GM19351 (cell line): ENCODE measurements around the gene WDR44.
"Not testable (repeated sequence)": the region's sequence is repeated elsewhere in the genome, so short reads cannot be mapped to it uniquely, and the experiment has no call there.

Experiments used
- ATAC-seq: cut with Tn5 transposase; IDR thresholded peaks from one replicate; pipeline ENCODE4 v1.9.1; 2021; ENCODE audit warnings: mild to moderate bottlenecking, moderate library complexity; ENCODE audit not compliant: unreplicated experiment

WDR44 gene

GRCh38 chrX:118345464-118346257 is at the start of gene WDR44:
Gene WDR44, plus strand, starts transcription at chrX:118346106. Its CDS starts 398 bp downstream, at chrX:118346504.
- peak; percentile 81 for ATAC-seq

GRCh38 chrX:118305827-118306226 is 40.1 kb upstream of the WDR44 start:
- ATAC-seq, result not testable (repeated sequence)

GRCh38 chrX:118315529-118315928 is 30.4 kb upstream of the WDR44 start:
- no peak for ATAC-seq

- no peak for ATAC-seq
Measured at GRCh38 chrX:118324588-118324987, 21.3 kb upstream of the WDR44 start.

- peak; percentile 67 for ATAC-seq
Measured at GRCh38 chrX:118325453-118325852, 20.5 kb upstream of the WDR44 start.

- ATAC-seq, result no peak
Measured at GRCh38 chrX:118329175-118329574, 16.7 kb upstream of the WDR44 start.

GRCh38 chrX:118337687-118338086 is 8.2 kb upstream of the WDR44 start:
- ATAC-seq, result no peak

- ATAC-seq, result no peak
Measured at GRCh38 chrX:118338930-118339329, 7.0 kb upstream of the WDR44 start.

GRCh38 chrX:118345045-118345463 is 852 bp upstream of the WDR44 start:
- ATAC-seq, result peak; percentile 17

GRCh38 chrX:118346258-118347094 is 570 bp downstream of the WDR44 start:
- ATAC-seq, result peak; percentile 19

- no peak for ATAC-seq
Measured at GRCh38 chrX:118347131-118347530, 1.2 kb downstream of the WDR44 start.

GRCh38 chrX:118347736-118348135 is 1.8 kb downstream of the WDR44 start:
- ATAC-seq, result no peak

- ATAC-seq, result no peak
Measured at GRCh38 chrX:118348186-118348810, 2.4 kb downstream of the WDR44 start.

- ATAC-seq, result no peak
Measured at GRCh38 chrX:118349188-118349587, 3.3 kb downstream of the WDR44 start.

- no peak for ATAC-seq
Measured at GRCh38 chrX:118350221-118350620, 4.3 kb downstream of the WDR44 start.

- ATAC-seq, result no peak
Measured at GRCh38 chrX:118350706-118351105, 4.8 kb downstream of the WDR44 start.

GRCh38 chrX:118352566-118352965 is 6.7 kb downstream of the WDR44 start:
- no peak for ATAC-seq

- no peak for ATAC-seq
Measured at GRCh38 chrX:118353081-118353850, 7.4 kb downstream of the WDR44 start.

GRCh38 chrX:118355225-118355920 is 9.5 kb downstream of the WDR44 start:
- ATAC-seq, result no peak

- no peak for ATAC-seq
Measured at GRCh38 chrX:118356154-118356701, 10.3 kb downstream of the WDR44 start.
